D341Med (cell line): ENCODE measurements around the gene OGDHL.
"Not testable (repeated sequence)": the region's sequence is repeated elsewhere in the genome, so short reads cannot be mapped to it uniquely, and the experiment has no call there.

Experiments used
- DNase-seq: peaks from one replicate; pipeline ENCODE4 v3.0.0; 2012; ENCODE audit warnings: low spot score

OGDHL gene

GRCh38 chr10:49761789-49762565, at the start of gene OGDHL:
Gene OGDHL, minus strand, starts transcription at chr10:49762323. Its CDS starts 3,731 bp downstream, at chr10:49758592.
- peak; percentile 92 for DNase-seq

DNA sequence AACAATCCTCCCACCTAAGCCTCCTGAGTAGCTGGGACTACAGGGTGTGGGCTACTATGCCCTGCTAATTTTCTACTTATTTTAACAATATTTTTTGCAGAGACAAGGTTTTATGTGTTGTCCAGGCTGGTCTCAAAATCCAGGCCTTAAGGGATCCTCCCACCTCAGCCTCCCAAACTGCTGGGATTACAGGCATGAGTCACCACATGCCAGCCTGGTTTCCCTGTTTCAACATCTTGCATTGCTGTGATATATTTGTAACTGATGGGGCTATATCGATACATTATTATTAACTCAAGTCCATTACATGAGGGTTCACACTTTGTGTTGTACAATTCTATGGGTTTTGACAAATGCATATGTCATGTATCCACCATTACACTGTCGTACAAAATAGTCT, 41.9 kb upstream of the OGDHL start:
- no peak for DNase-seq

DNA sequence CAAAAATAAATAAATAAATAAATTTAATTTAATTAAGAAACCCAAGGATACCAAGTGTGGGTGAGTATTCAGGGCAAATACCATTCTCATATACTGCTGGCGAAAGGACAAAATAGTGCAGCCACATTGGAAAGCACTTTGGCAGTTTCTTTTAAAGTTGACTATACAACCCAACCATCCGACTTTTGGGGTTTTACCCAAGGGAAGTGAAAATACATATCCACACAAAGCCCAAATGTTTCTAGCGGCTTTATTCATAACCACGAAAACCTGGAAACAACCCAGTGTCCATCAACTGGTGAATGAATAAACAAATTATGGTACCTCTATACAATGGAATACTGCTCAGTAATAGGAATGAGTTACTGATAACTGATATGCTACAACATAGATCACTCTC, 36.2 kb upstream of the OGDHL start:
- DNase-seq = no peak

DNA sequence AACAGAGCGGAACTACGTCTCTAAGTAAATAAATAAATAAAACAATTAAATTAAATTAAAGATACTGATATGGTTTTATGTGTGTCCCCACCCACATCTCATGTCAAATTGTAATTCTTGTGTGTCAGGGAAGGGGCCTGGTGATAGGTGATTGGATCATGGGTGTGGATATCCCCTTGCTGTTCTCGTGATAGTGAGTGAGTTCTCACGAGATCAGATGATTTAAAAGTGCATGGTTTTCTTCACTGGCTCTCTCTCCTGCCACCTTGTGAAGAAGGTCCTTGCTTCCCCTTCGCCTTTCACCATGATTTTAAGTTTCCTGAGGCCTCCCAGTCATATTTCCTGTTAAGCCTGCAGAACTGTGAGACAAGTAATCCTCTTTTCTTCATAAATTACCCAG, 29.0 kb upstream of the OGDHL start:
- DNase-seq = no peak

DNA sequence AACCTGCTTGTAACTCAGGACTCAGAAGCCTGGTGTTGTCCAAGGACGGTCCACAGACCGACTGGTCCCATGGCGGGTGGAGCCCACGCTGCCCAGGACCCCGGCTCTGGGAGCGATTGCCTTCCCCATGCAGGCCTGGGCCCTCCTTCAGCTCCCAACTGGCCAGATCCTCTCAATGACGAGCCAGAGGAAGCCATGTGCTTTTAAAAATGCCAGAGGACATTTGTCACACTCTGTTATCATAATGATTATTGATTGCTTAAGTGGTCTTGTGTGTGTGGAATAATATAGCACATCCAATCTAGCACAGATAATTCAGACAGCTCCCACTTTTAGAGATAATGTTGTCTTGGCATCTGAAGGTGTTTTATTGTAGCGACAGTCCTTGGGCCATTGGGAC, 22.6 kb upstream of the OGDHL start:
- DNase-seq = no peak

GRCh38 chr10:49783645-49784044, 21.5 kb upstream of the OGDHL start:
- DNase-seq = peak; percentile 46

- no peak for DNase-seq
Measured at GRCh38 chr10:49781247-49781646, 19.1 kb upstream of the OGDHL start.

GRCh38 chr10:49778197-49778596, 16.1 kb upstream of the OGDHL start:
- DNase-seq = no peak

DNA sequence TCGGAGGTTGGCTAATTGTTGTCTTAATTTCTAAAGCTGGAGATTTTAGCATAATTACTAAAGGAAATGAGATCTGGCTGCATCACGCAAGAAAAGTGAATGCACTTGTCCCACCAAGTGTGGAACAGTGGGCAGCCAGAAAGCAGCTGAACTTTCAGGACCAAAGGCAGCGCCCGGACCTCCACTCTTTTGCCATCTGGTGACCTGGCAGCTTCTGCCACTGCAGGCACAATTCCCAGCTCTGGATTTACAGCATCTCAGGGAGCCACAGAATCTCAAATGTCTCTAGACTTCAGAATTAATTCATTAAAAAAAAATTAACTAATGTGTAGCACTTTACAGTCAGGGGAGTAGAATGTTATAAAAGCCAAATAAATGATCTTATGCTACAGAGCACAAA, 14.7 kb upstream of the OGDHL start:
- DNase-seq = no peak

DNA sequence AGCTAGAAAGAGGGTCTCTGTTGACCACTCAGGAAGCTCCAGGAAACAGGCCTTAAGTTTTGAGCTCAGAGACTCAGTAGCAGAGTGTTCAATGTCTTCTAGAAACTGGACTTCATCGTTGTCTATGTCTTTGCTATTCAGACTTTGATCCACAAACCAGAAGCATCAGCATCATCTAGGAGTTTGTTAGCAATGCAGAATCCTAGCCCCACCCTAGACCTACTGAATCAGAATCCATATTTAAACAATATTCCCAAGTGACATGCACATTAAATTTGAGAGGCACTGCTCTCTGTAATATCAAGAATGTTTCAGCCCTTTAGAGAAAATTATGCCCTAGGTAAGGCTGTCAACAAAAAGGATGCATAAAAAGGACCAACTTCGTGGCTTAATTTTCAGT, 12.9 kb upstream of the OGDHL start:
- no peak for DNase-seq

DNA sequence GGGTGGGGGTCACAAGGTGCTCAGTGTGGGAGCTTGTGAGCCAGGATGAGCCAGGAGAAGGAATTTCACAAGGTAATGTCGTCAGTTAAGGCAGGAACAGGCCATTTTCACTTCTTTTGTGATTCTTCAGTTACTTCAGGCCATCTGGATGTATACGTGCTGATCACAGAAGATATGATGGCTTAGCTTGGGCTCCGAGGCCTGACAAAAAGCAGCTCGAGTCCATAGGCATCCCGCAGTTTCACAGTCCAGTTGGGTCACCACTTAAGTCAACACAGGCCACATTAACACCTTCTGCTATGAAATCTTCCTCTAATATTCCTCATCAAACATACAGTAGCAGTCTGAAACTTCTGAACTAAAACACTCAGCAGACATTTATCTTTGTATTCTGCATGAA, 10.8 kb upstream of the OGDHL start:
- DNase-seq = not testable (repeated sequence)

GRCh38 chr10:49771046-49771445, 8.9 kb upstream of the OGDHL start:
- not testable (repeated sequence) for DNase-seq

GRCh38 chr10:49769692-49770091, 7.6 kb upstream of the OGDHL start:
- DNase-seq = no peak

DNA sequence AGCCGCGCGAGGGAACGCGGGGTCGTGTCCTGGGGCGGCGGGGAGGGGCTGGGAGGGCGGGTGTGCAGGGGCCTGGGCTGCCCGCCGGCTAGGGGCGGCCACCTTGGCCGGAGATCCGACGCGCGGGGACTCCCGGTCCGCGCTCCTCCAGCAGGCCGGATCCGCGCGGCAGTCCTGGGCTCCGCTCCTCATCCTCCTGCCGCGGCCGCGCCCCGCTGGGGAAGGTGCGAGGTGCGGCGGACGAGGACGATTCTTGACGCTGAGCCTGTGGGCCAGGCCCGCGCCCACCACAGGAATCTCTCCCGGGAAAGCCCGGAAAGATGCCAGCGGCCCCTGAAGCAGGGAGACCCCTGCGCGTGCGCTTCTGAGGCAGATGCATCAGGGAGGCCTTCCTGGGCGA, 6.6 kb upstream of the OGDHL start:
- DNase-seq = peak; percentile 34

GRCh38 chr10:49768329-49768728, 6.2 kb upstream of the OGDHL start:
- peak; percentile 32 for DNase-seq

GRCh38 chr10:49767752-49768151, 5.6 kb upstream of the OGDHL start:
- DNase-seq = no peak

- DNase-seq = no peak
Measured at GRCh38 chr10:49766484-49766883, 4.4 kb upstream of the OGDHL start.

- DNase-seq = peak; percentile 37
Measured at GRCh38 chr10:49762566-49762877, 399 bp upstream of the OGDHL start.

DNA sequence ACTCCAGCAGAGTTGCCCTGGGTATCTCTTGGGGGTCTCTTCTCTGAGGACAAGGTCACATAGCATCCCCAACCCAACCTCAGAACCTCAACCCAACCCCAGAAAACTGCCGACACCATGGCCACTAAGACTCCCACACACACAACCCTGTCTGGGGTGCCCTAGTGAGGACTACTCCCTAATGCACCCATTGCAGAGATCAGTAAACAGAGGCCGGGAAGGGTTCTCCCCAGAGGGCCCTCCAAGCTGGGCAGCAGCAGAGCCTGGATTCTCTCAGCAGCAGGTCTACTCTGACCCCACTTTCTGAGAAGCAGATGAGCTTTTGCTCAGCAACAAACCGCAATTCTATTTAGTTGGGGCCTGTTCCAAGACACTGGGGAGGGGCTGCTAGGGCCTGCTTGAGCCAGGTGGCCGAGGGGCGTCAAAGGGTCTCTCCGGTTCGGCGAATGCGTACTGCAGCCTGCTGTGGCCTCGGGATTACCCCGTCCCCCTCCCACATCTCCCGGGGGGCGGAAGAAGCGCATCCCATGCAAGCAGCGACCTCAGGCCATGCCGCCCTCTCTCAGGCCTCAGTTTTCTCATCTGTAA, 828 bp downstream of the OGDHL start:
- peak; percentile 52 for DNase-seq

DNA sequence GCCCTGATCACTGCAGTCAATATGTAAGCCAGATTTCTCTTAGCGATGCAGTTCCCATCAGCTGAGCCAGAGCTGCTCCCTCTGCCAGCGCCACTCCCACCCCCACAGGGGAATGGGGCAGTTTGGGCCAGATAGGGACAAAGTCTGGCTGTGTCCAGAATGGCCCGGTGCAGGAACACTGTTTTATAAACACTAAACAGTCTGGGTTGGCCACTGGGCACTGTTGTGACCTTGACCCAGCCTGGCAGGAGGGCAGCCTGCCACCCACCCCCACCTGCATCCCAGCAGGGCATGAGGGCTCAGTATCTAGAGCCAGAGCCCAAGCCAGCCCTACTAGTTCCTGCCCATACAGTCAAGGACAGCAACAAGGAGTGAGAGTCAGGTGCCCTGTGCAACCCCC, 1.3 kb downstream of the OGDHL start:
- DNase-seq = peak; percentile 30

- DNase-seq = peak; percentile 38
Measured at GRCh38 chr10:49759787-49760551, 2.2 kb downstream of the OGDHL start.

DNA sequence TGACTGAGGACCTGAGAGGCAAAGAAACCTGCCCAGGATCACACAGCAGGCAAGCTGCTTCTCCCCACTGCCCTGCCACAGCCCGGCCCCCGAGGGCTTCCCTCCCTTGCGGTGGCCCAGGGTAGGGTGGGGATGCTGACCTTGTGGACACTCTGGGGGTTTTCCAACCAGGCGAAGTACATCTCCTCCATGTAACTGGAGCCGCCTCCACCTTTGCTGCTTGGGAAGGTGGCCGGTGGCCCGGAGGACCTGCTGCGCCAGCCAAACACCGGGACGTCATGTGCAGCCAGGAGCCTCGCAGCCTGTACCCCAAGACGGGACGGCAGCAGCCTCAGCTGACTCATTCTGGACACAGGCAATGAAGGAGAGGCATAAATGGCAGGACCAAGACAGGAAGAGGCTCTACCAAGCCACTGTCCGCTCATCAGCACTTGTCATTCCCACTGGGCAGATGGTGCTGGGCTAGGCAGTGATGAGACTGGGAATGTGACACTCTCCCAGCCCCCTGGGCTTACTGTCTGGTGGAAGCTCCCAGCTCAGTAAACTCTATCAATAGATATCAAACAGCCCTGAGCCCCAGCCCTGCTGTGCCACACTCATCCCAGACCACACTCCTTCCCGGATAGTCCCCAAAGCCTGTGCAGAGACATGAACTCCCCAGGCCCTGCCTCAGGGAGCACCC, 3.7 kb downstream of the OGDHL start:
- DNase-seq = no peak

GRCh38 chr10:49756641-49757040, 5.5 kb downstream of the OGDHL start:
- DNase-seq = no peak
